ES-I3 (cell line): ENCODE data around the gene GPR85.
"Not testable (repeated sequence)": the region's sequence is repeated elsewhere in the genome, so short reads cannot be mapped to it uniquely, and the experiment has no call there.

Experiments
- H3K36me3 ChIP-seq: 2 replicates; pipeline ENCODE4 v1.6.1; 2013; ENCODE audit warnings: mild to moderate bottlenecking, low read length, control low read depth, moderate library complexity; ENCODE audit not compliant: insufficient read depth
- H3K4me1 ChIP-seq: 2 replicates; pipeline ENCODE4 v1.6.1; 2013; ENCODE audit warnings: mild to moderate bottlenecking, control low read depth, low read length; ENCODE audit not compliant: insufficient read depth
- H3K9ac ChIP-seq: 2 replicates; pipeline ENCODE4 v1.6.1; 2013; ENCODE audit warnings: low read depth, mild to moderate bottlenecking, low read length, moderate library complexity
- H3K9me3 ChIP-seq: 2 replicates; pipeline ENCODE4 v1.6.1; 2013; ENCODE audit warnings: mild to moderate bottlenecking, low read length, moderate library complexity; ENCODE audit not compliant: control insufficient read depth, insufficient read depth

GPR85 gene, protein sequence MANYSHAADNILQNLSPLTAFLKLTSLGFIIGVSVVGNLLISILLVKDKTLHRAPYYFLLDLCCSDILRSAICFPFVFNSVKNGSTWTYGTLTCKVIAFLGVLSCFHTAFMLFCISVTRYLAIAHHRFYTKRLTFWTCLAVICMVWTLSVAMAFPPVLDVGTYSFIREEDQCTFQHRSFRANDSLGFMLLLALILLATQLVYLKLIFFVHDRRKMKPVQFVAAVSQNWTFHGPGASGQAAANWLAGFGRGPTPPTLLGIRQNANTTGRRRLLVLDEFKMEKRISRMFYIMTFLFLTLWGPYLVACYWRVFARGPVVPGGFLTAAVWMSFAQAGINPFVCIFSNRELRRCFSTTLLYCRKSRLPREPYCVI

GRCh38 chr7:113086431-113086888 lies at the start of gene GPR85:
TSS of gene GPR85 (minus strand) at chr7:113086827. CDS start at chr7:113084721, 2,106 bp downstream.
- Histone ChIP-seq H3K9ac (peak within 1 kb of the TSS; percentile 49; the same call in 1 of the 2 replicates), H3K9me3 (no peaks in the 10 kb centered on the region), H3K36me3 (no peaks in the 10 kb centered on the region), H3K4me1 (peaks cover 4% of the 10 kb centered on the region; the same call in 1 of the 2 replicates)

DNA sequence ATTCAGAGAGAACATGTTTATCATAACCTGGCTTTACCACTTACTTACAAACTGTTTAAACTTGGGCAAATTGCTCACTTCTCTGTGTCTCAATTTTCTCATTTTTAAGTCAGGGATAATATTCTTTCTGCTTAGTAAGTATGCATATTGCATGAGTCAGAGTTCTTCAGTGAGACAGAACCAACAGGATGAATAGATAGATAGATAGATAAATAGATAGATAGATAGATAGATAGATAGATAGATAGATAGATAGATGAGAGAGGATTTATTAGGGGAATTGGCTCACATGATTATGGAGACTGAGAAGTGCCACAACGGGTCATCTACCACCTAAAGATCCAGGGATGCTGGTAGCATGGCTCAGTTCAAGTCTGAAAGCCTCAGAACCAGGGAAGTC lies 47.4 kb upstream of the GPR85 start:
- Histone ChIP-seq H3K4me1 (no peaks in the 10 kb centered on the region), H3K36me3 (no peaks in the 10 kb centered on the region), H3K9me3 (no peaks in the 10 kb centered on the region), H3K9ac (no peak overlapping the region)

- no peak overlapping the region for H3K9ac ChIP-seq
- H3K9me3 ChIP-seq = no peaks in the 10 kb centered on the region
- no peaks in the 10 kb centered on the region for H3K36me3 ChIP-seq
- no peaks in the 10 kb centered on the region for H3K4me1 ChIP-seq
Measured at GRCh38 chr7:113131367-113131766, 44.7 kb upstream of the GPR85 start.

- Histone ChIP-seq H3K4me1 (no peaks in the 10 kb centered on the region), H3K36me3 (no peaks in the 10 kb centered on the region), H3K9me3 (no peaks in the 10 kb centered on the region), H3K9ac (no peak overlapping the region)
Measured at GRCh38 chr7:113128031-113128430, 41.4 kb upstream of the GPR85 start.

GRCh38 chr7:113125728-113126127 lies 39.1 kb upstream of the GPR85 start:
- Histone ChIP-seq H3K4me1 (no peaks in the 10 kb centered on the region), H3K9me3 (no peaks in the 10 kb centered on the region), H3K36me3 (no peaks in the 10 kb centered on the region), H3K9ac (no peak overlapping the region)

GRCh38 chr7:113122744-113123143 lies 36.1 kb upstream of the GPR85 start:
- H3K36me3 ChIP-seq = no peaks in the 10 kb centered on the region
- H3K4me1 ChIP-seq = 0 out of 2 replicates have a peak, but pooled peaks cover 5% of the 10 kb centered on the region
- no peaks in the 10 kb centered on the region for H3K9me3 ChIP-seq
- no peak overlapping the region for H3K9ac ChIP-seq

DNA sequence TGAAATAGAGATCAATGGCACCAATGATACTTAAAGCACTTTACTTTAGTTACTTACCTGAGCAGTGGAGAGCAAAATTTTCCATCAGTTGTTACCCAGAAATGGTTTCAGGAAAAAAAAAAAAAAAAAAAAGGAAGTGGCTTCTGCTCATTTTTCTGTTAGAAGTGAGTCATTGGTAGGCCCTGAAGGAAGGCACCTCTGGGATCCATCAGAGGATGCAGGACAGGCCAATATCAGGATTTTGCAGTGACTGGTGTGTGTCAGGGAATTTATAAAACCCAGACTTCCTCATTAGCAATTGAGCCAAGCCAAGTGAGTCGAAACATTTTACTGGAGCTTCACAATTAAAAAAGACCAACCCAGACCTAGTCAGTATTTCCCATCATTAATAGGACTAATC lies 34.0 kb upstream of the GPR85 start:
- Histone ChIP-seq H3K36me3 (peaks cover 3% of the 10 kb centered on the region; the same call in 1 of the 2 replicates), H3K4me1 (peaks cover 11% of the 10 kb centered on the region; the same call in 1 of the 2 replicates), H3K9ac (no peak overlapping the region), H3K9me3 (no peaks in the 10 kb centered on the region)

GRCh38 chr7:113119429-113119828 lies 32.8 kb upstream of the GPR85 start:
- H3K9me3 ChIP-seq = no peaks in the 10 kb centered on the region
- peaks cover 11% of the 10 kb centered on the region; the same call in 1 of the 2 replicates for H3K4me1 ChIP-seq
- peaks cover 3% of the 10 kb centered on the region; the same call in 1 of the 2 replicates for H3K36me3 ChIP-seq
- no peak overlapping the region for H3K9ac ChIP-seq

- H3K9ac ChIP-seq = peak within 1 kb of the TSS; percentile 94
- peaks cover 3% of the 10 kb centered on the region; the same call in 1 of the 2 replicates for H3K36me3 ChIP-seq
- peaks cover 11% of the 10 kb centered on the region; the same call in 1 of the 2 replicates for H3K4me1 ChIP-seq
- no peaks in the 10 kb centered on the region for H3K9me3 ChIP-seq
Measured at GRCh38 chr7:113118074-113118959, 31.7 kb upstream of the GPR85 start, which contains the start of gene SMIM30. TSS of gene SMIM30 (minus strand) at chr7:113118554. CDS start at chr7:113117578, 976 bp downstream.

DNA sequence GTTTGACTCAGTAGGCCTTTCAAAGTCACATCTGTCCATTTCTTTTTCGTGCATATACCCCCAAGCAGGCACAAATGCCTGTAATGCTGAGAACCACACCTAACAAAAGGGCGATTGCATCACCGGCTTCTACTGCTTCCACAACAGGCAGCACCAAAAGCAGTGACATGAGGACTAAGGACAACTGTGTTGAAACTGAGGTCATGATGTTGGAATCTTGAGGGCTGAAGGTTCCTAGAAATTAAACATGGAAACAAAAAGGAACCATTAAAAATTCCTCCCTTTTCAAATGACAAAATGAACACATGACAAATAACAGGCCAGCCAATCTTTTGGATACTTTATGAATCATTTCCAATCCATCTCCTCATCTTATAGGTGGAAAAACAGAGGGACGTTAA lies 30.7 kb upstream of the GPR85 start:
- peaks cover 11% of the 10 kb centered on the region; the same call in 1 of the 2 replicates for H3K4me1 ChIP-seq
- not testable (repeated sequence) for H3K36me3 ChIP-seq, H3K9me3 ChIP-seq
- peak overlapping the region; percentile 94 for H3K9ac ChIP-seq

GRCh38 chr7:113113912-113114311 lies 27.3 kb upstream of the GPR85 start:
- Histone ChIP-seq H3K36me3 (peaks cover 3% of the 10 kb centered on the region; the same call in 1 of the 2 replicates), H3K9ac (no peak overlapping the region), H3K4me1 (peaks cover 8% of the 10 kb centered on the region; the same call in 1 of the 2 replicates)

GRCh38 chr7:113109718-113110117 lies 23.1 kb upstream of the GPR85 start:
- Histone ChIP-seq H3K4me1 (no peaks in the 10 kb centered on the region), H3K36me3 (no peaks in the 10 kb centered on the region)

More at GRCh38 chr7:113113912-113114311, 27.3 kb upstream of the GPR85 start:
- no peaks in the 10 kb centered on the region for H3K9me3 ChIP-seq

DNA sequence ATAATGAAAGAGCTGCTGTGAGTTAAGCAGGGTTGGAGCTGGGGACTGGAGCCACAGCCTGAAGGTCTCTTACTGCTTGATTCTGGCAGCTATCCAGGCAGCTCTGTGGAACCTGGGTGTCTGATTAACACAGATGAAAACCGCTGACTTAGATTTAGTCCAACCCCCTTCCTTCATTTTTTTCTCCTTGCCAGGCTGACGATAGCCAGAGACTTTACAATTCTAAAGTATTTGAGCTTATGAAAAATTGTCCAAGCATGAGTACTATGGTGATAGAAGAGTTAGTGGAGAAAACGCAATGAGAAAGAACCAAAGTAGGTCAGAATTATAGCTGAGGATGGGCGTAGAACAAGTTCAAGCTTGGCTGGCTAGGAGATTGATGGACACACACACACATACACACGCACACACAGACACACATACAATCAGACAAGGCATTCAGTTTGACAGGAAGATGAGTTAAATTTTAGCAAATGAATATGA lies 13.5 kb upstream of the GPR85 start:
- H3K36me3 ChIP-seq = no peaks in the 10 kb centered on the region
- H3K4me1 ChIP-seq = no peaks in the 10 kb centered on the region
- no peaks in the 10 kb centered on the region for H3K9me3 ChIP-seq
- H3K9ac ChIP-seq = no peak overlapping the region

More at GRCh38 chr7:113109718-113110117, 23.1 kb upstream of the GPR85 start:
- Histone ChIP-seq H3K9ac (no peak overlapping the region), H3K9me3 (no peaks in the 10 kb centered on the region)

DNA sequence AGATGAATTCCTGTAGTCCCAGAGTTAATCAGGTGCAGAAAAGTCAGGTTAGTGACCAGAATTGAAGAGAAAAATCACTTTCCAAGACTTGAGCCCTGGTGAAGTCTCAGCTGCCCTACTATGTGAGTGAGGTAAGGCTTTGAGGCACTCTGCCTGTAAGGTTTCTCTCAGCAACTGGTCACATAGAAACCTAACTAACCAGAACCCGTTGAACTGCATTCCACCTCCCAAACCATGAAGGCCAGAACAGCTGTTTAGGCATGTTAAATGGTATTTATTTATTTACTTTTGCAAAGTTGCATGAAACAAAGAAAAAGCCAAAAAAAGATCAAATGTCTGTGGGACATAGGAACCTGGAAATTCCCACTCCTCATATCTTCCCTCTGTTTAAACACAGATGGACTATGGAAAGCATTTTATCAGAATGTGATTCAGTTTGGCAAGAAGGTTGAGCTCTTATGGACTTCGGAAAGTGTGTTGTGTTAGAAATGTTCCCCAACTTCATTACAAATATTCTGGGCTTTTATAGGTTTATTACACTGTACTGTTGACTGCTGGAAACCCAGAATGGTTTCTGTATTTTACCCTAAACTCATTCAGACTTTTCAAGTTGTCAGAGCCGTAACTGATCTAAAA lies 12.8 kb upstream of the GPR85 start:
- Histone ChIP-seq H3K9me3 (no peaks in the 10 kb centered on the region), H3K9ac (no peak overlapping the region), H3K4me1 (no peaks in the 10 kb centered on the region), H3K36me3 (no peaks in the 10 kb centered on the region)
